HepG2 (cell line): Measurements from ENCODE around the gene NDUFS7. TPM values are rescaled to one million over a fixed set of nuclear protein-coding genes. Genes with fewer than 3 reads are reported as not detected.
A peak's percentile ranks its signal among the peaks of the same experiment; 100 is the strongest.

Experiments
- FOXA3 ChIP-seq: IDR thresholded peaks from 2 replicates; pipeline ENCODE4 v1.6.1; 2016; ENCODE audit warnings: missing genetic modification reagents, missing compliant biosample characterization
- FOXC1 ChIP-seq: sonication (generic); formaldehyde crosslinking; IDR thresholded peaks from 2 replicates; pipeline ENCODE4 v1.8.0; 2022; ENCODE audit warnings: mild to moderate bottlenecking, missing genetic modification reagents, borderline replicate concordance
- NFKB2 ChIP-seq: sonication (generic); formaldehyde crosslinking; IDR thresholded peaks from 2 replicates; pipeline ENCODE4 v1.4.0; 2020; ENCODE audit warnings: missing genetic modification reagents, borderline replicate concordance
- NFYB ChIP-seq: sonication (generic); formaldehyde crosslinking; IDR thresholded peaks from 2 replicates; pipeline ENCODE4 v1.4.0; 2020; ENCODE audit warnings: missing genetic modification reagents
- NPAS2 ChIP-seq: sonication (generic); formaldehyde crosslinking; IDR thresholded peaks from 2 replicates; pipeline ENCODE4 v1.8.0; 2022; ENCODE audit warnings: mild to moderate bottlenecking, missing genetic modification reagents, borderline replicate concordance
- RBAK ChIP-seq: sonication (generic); formaldehyde crosslinking; IDR thresholded peaks from 2 replicates; pipeline ENCODE4 v1.5.1; 2020; ENCODE audit warnings: mild to moderate bottlenecking, missing genetic modification reagents
- SMARCC2 ChIP-seq: fragments of 450-650 bp; IDR thresholded peaks from 2 replicates; pipeline ENCODE4 v1.6.1; 2017; ENCODE audit warnings: antibody characterized with exemption, mild to moderate bottlenecking
- TCF12 ChIP-seq, 2 experiments: fragments of 450-650 bp in 1 of 2; sonication (generic) in 1 of 2; formaldehyde crosslinking in 1 of 2; IDR thresholded peaks; 2 replicates each; pipeline versions ENCODE4 v1.6.1 to v1.8.0; 2017 to 2022; ENCODE audit warnings: antibody characterized with exemption in 1 of 2, mild to moderate bottlenecking in 1 of 2, missing genetic modification reagents in 1 of 2, moderate library complexity in 1 of 2
- ZNF333 ChIP-seq: sonication (generic); formaldehyde crosslinking; IDR thresholded peaks from 2 replicates; pipeline ENCODE4 v1.4.0; 2020; ENCODE audit warnings: mild to moderate bottlenecking, missing genetic modification reagents, borderline replicate concordance
- ZNF569 ChIP-seq: sonication (generic); formaldehyde crosslinking; IDR thresholded peaks from 2 replicates; pipeline ENCODE4 v1.5.0; 2020; ENCODE audit warnings: mild to moderate bottlenecking, missing genetic modification reagents, moderate library complexity, borderline replicate concordance
- ZNF891 ChIP-seq: sonication (generic); formaldehyde crosslinking; IDR thresholded peaks from 2 replicates; pipeline ENCODE4 v1.5.0; 2020; ENCODE audit warnings: mild to moderate bottlenecking, missing genetic modification reagents
- ZSCAN29 ChIP-seq: sonication (generic); formaldehyde crosslinking; conservative IDR thresholded peaks from 2 replicates; pipeline ENCODE4 v1.4.0; 2020; ENCODE audit warnings: mild to moderate bottlenecking, missing genetic modification reagents
- polyA plus RNA-seq, 8 experiments: library from polyadenylated mRNA; depleted of rRNA in 3 of 8; stranded (reverse) in 7 of 8; unstranded in 1 of 8; fragments of >200 nt; fragmentation: Illumina TruSeq in 4 of 8; extraction: Trizol in 4 of 8; gene quantifications; 2 replicates each; pipeline versions ENCODE4 v1.2.1 to v1.2.3, GENCODE V29; 2011 to 2016; ENCODE audit warnings: low read depth in 4 of 8, missing spikeins in 1 of 8, mixed read lengths in 1 of 8; ENCODE audit not compliant: insufficient read depth in 1 of 8
- total RNA-seq, 5 experiments: library from RNA; depleted of rRNA; stranded (reverse); fragments of >200 nt; fragmentation: Illumina TruSeq; extraction: Trizol; gene quantifications; 2 replicates each; pipeline ENCODE4 v1.2.3, GENCODE V29; 2016; ENCODE audit warnings: low read depth in 1 of 5
- TF ChIP-seq, protein P1 (sequence below): sonication (generic); formaldehyde crosslinking; IDR thresholded peaks from 2 replicates; pipeline ENCODE4 v1.5.1; 2020; ENCODE audit warnings: missing genetic modification reagents, mild to moderate bottlenecking, borderline replicate concordance
- TF ChIP-seq, protein P2 (sequence below): IDR thresholded peaks from 2 replicates; pipeline ENCODE4 v1.6.1; 2012; ENCODE audit warnings: low read length, improper control_type of control experiment
- TF ChIP-seq, protein P3 (sequence below): sonication (generic); formaldehyde crosslinking; IDR thresholded peaks from 2 replicates; pipeline ENCODE4 v1.8.1; 2023; ENCODE audit warnings: mild to moderate bottlenecking, missing genetic modification reagents, borderline replicate concordance
- TF ChIP-seq, protein P4 (sequence below): sonication (generic); formaldehyde crosslinking; IDR thresholded peaks from 2 replicates; pipeline ENCODE4 v1.8.0; 2023; ENCODE audit warnings: mild to moderate bottlenecking, missing genetic modification reagents
- TF ChIP-seq, protein P5 (sequence below): sonication (generic); formaldehyde crosslinking; IDR thresholded peaks from 2 replicates; pipeline ENCODE4 v1.8.1; 2022; ENCODE audit warnings: mild to moderate bottlenecking, missing genetic modification reagents
- TF ChIP-seq, protein P6 (sequence below): sonication (generic); formaldehyde crosslinking; IDR thresholded peaks from 2 replicates; pipeline ENCODE4 v1.9.0; 2022; ENCODE audit warnings: missing genetic modification reagents, mild to moderate bottlenecking, borderline replicate concordance

Gene NDUFS7
- total and polyA plus RNA-seq, 2 of the 13 experiments (the other 11 are each of a cell fraction or from before 2014, with no cell fraction given), result 34.3 to 66.9 TPM

DNA sequence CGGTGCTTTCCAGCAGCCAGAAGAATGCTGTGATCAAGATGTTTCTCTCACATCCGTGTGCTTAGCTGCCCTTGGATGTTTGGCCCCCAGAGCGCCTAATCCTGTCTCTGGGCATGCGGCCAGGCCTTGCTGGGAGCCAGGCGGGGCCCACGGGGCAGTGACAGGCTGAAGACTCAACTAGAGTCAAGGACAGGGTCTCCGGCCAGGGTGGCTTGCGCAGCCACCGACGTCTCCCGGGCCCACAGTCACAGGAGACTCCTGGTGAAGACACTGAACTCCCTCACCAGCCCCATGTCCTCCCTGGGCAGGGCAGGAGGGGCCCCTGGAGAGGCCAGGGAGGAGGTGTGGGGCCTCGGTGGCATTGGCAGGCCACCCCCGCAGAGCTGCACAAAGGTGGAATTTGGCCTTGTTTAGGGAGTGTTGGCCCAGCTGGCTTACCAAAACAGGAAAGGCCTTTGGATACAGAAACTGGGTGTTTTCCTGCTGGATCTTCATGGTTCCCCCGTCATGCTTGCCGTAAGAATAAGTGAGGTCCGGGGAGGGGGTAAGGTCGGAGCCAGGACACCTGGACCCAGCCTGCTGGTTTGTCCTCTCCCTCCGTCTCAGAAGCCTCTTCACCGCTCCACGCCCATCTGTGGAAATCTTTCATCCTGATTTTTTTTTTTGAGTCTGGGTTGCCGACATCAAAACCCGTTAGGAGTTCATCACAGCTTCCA, 10.0 kb upstream of the NDUFS7 start (continued):
- no peak for TF ChIP-seq NPAS2 (CRISPR knock-in tag)
- 0 out of 2 replicates have a peak, but pooled peaks have one; percentile 15 for TF ChIP-seq FOXC1 (CRISPR knock-in tag)
- TF ChIP-seq, protein P1, sequence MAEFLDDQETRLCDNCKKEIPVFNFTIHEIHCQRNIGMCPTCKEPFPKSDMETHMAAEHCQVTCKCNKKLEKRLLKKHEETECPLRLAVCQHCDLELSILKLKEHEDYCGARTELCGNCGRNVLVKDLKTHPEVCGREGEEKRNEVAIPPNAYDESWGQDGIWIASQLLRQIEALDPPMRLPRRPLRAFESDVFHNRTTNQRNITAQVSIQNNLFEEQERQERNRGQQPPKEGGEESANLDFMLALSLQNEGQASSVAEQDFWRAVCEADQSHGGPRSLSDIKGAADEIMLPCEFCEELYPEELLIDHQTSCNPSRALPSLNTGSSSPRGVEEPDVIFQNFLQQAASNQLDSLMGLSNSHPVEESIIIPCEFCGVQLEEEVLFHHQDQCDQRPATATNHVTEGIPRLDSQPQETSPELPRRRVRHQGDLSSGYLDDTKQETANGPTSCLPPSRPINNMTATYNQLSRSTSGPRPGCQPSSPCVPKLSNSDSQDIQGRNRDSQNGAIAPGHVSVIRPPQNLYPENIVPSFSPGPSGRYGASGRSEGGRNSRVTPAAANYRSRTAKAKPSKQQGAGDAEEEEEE, result no peak
- TF ChIP-seq NFKB2 (CRISPR knock-in tag), result peak; percentile 91; the same call in 1 of the 2 replicates
- TF ChIP-seq, protein P2, sequence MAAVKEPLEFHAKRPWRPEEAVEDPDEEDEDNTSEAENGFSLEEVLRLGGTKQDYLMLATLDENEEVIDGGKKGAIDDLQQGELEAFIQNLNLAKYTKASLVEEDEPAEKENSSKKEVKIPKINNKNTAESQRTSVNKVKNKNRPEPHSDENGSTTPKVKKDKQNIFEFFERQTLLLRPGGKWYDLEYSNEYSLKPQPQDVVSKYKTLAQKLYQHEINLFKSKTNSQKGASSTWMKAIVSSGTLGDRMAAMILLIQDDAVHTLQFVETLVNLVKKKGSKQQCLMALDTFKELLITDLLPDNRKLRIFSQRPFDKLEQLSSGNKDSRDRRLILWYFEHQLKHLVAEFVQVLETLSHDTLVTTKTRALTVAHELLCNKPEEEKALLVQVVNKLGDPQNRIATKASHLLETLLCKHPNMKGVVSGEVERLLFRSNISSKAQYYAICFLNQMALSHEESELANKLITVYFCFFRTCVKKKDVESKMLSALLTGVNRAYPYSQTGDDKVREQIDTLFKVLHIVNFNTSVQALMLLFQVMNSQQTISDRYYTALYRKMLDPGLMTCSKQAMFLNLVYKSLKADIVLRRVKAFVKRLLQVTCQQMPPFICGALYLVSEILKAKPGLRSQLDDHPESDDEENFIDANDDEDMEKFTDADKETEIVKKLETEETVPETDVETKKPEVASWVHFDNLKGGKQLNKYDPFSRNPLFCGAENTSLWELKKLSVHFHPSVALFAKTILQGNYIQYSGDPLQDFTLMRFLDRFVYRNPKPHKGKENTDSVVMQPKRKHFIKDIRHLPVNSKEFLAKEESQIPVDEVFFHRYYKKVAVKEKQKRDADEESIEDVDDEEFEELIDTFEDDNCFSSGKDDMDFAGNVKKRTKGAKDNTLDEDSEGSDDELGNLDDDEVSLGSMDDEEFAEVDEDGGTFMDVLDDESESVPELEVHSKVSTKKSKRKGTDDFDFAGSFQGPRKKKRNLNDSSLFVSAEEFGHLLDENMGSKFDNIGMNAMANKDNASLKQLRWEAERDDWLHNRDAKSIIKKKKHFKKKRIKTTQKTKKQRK, result no peak
- no peak for TF ChIP-seq RBAK
- TF ChIP-seq, protein P3, sequence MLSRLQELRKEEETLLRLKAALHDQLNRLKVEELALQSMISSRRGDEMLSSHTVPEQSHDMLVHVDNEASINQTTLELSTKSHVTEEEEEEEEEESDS (CRISPR knock-in tag), result no peak
- TF ChIP-seq ZNF569, result no peak
- no peak; the same call in none of the 2 replicates for TF ChIP-seq FOXA3 (CRISPR knock-in tag)
- TF ChIP-seq, protein P4, sequence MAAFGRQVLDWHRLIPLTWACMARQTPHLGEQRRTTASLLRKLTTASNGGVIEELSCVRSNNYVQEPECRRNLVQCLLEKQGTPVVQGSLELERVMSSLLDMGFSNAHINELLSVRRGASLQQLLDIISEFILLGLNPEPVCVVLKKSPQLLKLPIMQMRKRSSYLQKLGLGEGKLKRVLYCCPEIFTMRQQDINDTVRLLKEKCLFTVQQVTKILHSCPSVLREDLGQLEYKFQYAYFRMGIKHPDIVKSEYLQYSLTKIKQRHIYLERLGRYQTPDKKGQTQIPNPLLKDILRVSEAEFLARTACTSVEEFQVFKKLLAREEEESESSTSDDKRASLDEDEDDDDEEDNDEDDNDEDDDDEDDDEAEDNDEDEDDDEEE, result no peak
- TF ChIP-seq NFYB, result no peak
- peak; percentile 77; the same call in 1 of the 2 replicates for TF ChIP-seq ZSCAN29 (CRISPR knock-in tag)
- TF ChIP-seq, protein P5, sequence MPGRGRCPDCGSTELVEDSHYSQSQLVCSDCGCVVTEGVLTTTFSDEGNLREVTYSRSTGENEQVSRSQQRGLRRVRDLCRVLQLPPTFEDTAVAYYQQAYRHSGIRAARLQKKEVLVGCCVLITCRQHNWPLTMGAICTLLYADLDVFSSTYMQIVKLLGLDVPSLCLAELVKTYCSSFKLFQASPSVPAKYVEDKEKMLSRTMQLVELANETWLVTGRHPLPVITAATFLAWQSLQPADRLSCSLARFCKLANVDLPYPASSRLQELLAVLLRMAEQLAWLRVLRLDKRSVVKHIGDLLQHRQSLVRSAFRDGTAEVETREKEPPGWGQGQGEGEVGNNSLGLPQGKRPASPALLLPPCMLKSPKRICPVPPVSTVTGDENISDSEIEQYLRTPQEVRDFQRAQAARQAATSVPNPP, result no peak
- 0 out of 2 replicates have a peak, but pooled peaks have one; percentile 20 for TF ChIP-seq ZNF891 (CRISPR knock-in tag)
- no peak for TF ChIP-seq ZNF333 (CRISPR knock-in tag)
- no peak; the same call in 1 of the 2 replicates for TF ChIP-seq SMARCC2
- TF ChIP-seq, protein P6, sequence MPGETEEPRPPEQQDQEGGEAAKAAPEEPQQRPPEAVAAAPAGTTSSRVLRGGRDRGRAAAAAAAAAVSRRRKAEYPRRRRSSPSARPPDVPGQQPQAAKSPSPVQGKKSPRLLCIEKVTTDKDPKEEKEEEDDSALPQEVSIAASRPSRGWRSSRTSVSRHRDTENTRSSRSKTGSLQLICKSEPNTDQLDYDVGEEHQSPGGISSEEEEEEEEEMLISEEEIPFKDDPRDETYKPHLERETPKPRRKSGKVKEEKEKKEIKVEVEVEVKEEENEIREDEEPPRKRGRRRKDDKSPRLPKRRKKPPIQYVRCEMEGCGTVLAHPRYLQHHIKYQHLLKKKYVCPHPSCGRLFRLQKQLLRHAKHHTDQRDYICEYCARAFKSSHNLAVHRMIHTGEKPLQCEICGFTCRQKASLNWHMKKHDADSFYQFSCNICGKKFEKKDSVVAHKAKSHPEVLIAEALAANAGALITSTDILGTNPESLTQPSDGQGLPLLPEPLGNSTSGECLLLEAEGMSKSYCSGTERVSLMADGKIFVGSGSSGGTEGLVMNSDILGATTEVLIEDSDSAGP (CRISPR knock-in tag), result peak; percentile 76
- TF ChIP-seq TCF12 (IDR thresholded peaks at IDR 0.05), result no peak
- peak; percentile 73; the same call in 1 of the 2 replicates for TF ChIP-seq TCF12 (CRISPR knock-in tag; IDR thresholded peaks at IDR 0.05)
